H9 (cell line): ENCODE results near the gene TEKT3. TPM values are rescaled to one million over a fixed set of nuclear protein-coding genes. Genes with fewer than 3 reads are reported as not detected.

Source experiments
- DNase-seq: peaks from one replicate; pipeline ENCODE4 v3.0.0-alpha.2; 2017
- H2AFZ ChIP-seq: one replicate; pipeline ENCODE4 v1.6.1; 2013; ENCODE audit warnings: mild to moderate bottlenecking, low read length, control low read depth, moderate library complexity
- H2AK5ac ChIP-seq: 2 replicates; pipeline ENCODE4 v1.6.1; 2013; ENCODE audit warnings: low read length, control low read depth, mixed read lengths; ENCODE audit not compliant: insufficient read length
- H2BK120ac ChIP-seq: one replicate; pipeline ENCODE4 v1.6.1; 2013; ENCODE audit warnings: low read depth, mild to moderate bottlenecking, low read length, control low read depth, inconsistent platforms; ENCODE audit not compliant: poor library complexity, severe bottlenecking
- H2BK12ac ChIP-seq: 2 replicates; pipeline ENCODE4 v1.6.1; 2013; ENCODE audit warnings: low read length, control low read depth, mixed read lengths, low read depth; ENCODE audit not compliant: insufficient read length
- H2BK15ac ChIP-seq: 2 replicates; pipeline ENCODE4 v1.6.1; 2013; ENCODE audit warnings: low read depth, low read length, control low read depth
- H2BK20ac ChIP-seq: one replicate; pipeline ENCODE4 v1.6.1; 2013; ENCODE audit warnings: low read depth, mild to moderate bottlenecking, low read length, control low read depth, inconsistent platforms; ENCODE audit not compliant: poor library complexity, severe bottlenecking
- H2BK5ac ChIP-seq: 2 replicates; pipeline ENCODE4 v1.6.1; 2013; ENCODE audit warnings: low read length, control low read depth, mixed read lengths; ENCODE audit not compliant: insufficient read length
- H3K14ac ChIP-seq: 2 replicates; pipeline ENCODE4 v1.6.1; 2013; ENCODE audit warnings: low read length, control low read depth; ENCODE audit not compliant: insufficient read depth
- H3K18ac ChIP-seq: 2 replicates; pipeline ENCODE4 v1.6.1; 2013; ENCODE audit warnings: low read depth, mild to moderate bottlenecking, mixed read lengths, low read length, control low read depth; ENCODE audit not compliant: insufficient read length
- H3K23ac ChIP-seq: 2 replicates; pipeline ENCODE4 v1.6.1; 2013; ENCODE audit warnings: low read length, control low read depth, mixed read lengths, low read depth; ENCODE audit not compliant: insufficient read length
- H3K23me2 ChIP-seq: 2 replicates; pipeline ENCODE4 v1.6.1; 2013; ENCODE audit warnings: low read depth, mild to moderate bottlenecking, mixed read lengths, low read length, control low read depth; ENCODE audit not compliant: insufficient read length, poor library complexity, severe bottlenecking
- H3K27ac ChIP-seq: 2 replicates; pipeline ENCODE4 v1.5.1; 2013; ENCODE audit warnings: low read length, control low read depth, mixed read lengths, low read depth; ENCODE audit not compliant: insufficient read length
- H3K27me3 ChIP-seq: 2 replicates; pipeline ENCODE4 v1.6.1; 2013; ENCODE audit warnings: low read length, control low read depth, inconsistent platforms; ENCODE audit not compliant: insufficient read depth
- H3K4ac ChIP-seq: 2 replicates; pipeline ENCODE4 v1.6.1; 2013; ENCODE audit warnings: low read depth, mild to moderate bottlenecking, control low read depth, inconsistent platforms, low read length, moderate library complexity
- H3K4me1 ChIP-seq: 2 replicates; pipeline ENCODE4 v1.6.1; 2013; ENCODE audit warnings: low read length, control low read depth, inconsistent platforms; ENCODE audit not compliant: insufficient read depth
- H3K4me2 ChIP-seq: 2 replicates; pipeline ENCODE4 v1.6.1; 2013; ENCODE audit warnings: low read length, control low read depth, mixed read lengths; ENCODE audit not compliant: insufficient read length, insufficient read depth
- H3K56ac ChIP-seq: 2 replicates; pipeline ENCODE4 v1.6.1; 2013; ENCODE audit warnings: low read depth, mild to moderate bottlenecking, mixed read lengths, low read length, control low read depth; ENCODE audit not compliant: insufficient read length
- H3K79me1 ChIP-seq: 2 replicates; pipeline ENCODE4 v1.6.1; 2013; ENCODE audit warnings: low read depth, mild to moderate bottlenecking, moderate library complexity, low read length, control low read depth, inconsistent platforms; ENCODE audit not compliant: insufficient read depth, poor library complexity, severe bottlenecking
- H3K79me2 ChIP-seq: 2 replicates; pipeline ENCODE4 v1.6.1; 2013; ENCODE audit warnings: low read length, control low read depth, inconsistent platforms; ENCODE audit not compliant: insufficient read depth
- H3K9ac ChIP-seq: 2 replicates; pipeline ENCODE4 v1.6.1; 2013; ENCODE audit warnings: low read length, control low read depth, mixed read lengths; ENCODE audit not compliant: insufficient read length; ENCODE audit errors: extremely low read depth
- H3K9me3 ChIP-seq: one replicate; pipeline ENCODE4 v1.6.1; 2013; ENCODE audit warnings: low read depth, low read length, inconsistent platforms; ENCODE audit not compliant: control insufficient read depth
- H3T11ph ChIP-seq: one replicate; pipeline ENCODE4 v1.6.1; 2013; ENCODE audit warnings: mild to moderate bottlenecking, low read length, control low read depth, inconsistent platforms
- H4K20me1 ChIP-seq: one replicate; pipeline ENCODE4 v1.6.1; 2013; ENCODE audit not compliant: control insufficient read depth, insufficient read length, insufficient read depth
- H4K5ac ChIP-seq: 2 replicates; pipeline ENCODE4 v1.6.1; 2013; ENCODE audit warnings: low read depth, mild to moderate bottlenecking, mixed read lengths, low read length, control low read depth; ENCODE audit not compliant: insufficient read length
- H4K8ac ChIP-seq: replicated peaks from 2 replicates; pipeline ENCODE4 v1.6.1; 2013; ENCODE audit warnings: low read length, control low read depth, mixed read lengths, low read depth; ENCODE audit not compliant: insufficient read length
- H4K91ac ChIP-seq: 2 replicates; pipeline ENCODE4 v1.6.1; 2013; ENCODE audit warnings: low read depth, mild to moderate bottlenecking, moderate library complexity, mixed read lengths, low read length, control low read depth; ENCODE audit not compliant: insufficient read length
- H3K27ac Mint-ChIP-seq, 3 experiments: 2 replicates in 2 of 3; 3 replicates in 1 of 3; pipeline ENCODE4 v1.8.0; 2020 to 2021; ENCODE audit warnings: mixed read lengths in 3 of 3, mild to moderate bottlenecking in 1 of 3, moderate library complexity in 1 of 3
- H3K27me3 Mint-ChIP-seq: 2 replicates; pipeline ENCODE4 v1.8.0; 2021; ENCODE audit warnings: low read depth, mild to moderate bottlenecking, moderate library complexity, mixed read lengths
- H3K36me3 Mint-ChIP-seq, 3 experiments: 2 replicates in 2 of 3; 3 replicates in 1 of 3; pipeline ENCODE4 v1.8.0; 2020 to 2021; ENCODE audit warnings: low read depth in 3 of 3, mixed read lengths in 3 of 3; ENCODE audit not compliant: insufficient read depth in 1 of 3
- H3K4me1 Mint-ChIP-seq, 2 experiments: 2 replicates each; pipeline ENCODE4 v1.8.0; 2020; ENCODE audit warnings: mixed read lengths in 2 of 2
- H3K4me3 Mint-ChIP-seq, 2 experiments: 2 replicates in 1 of 2; 3 replicates in 1 of 2; pipeline ENCODE4 v1.8.0; 2020 to 2021; ENCODE audit warnings: mild to moderate bottlenecking in 2 of 2, mixed read lengths in 2 of 2, moderate library complexity in 1 of 2
- H3K9me3 Mint-ChIP-seq, 2 experiments: 2 replicates in 1 of 2; 3 replicates in 1 of 2; pipeline ENCODE4 v1.8.0; 2020; ENCODE audit warnings: mild to moderate bottlenecking in 2 of 2, mixed read lengths in 2 of 2, moderate library complexity in 1 of 2
- CTCF ChIP-seq: fragments of 200-600 bp; sonication (generic); conservative IDR thresholded peaks from 3 replicates; pipeline ENCODE4 v1.8.0; 2021; ENCODE audit warnings: antibody characterized with exemption, mild to moderate bottlenecking
- WGBS: extraction: QIAGEN DNeasy Blood & Tissue Kit; methylation state at CpG from one replicate; pipeline ENCODE4 v1.1.7; 2013; ENCODE audit warnings: missing lambda C conversion rate, low lambda C conversion rate, mixed read lengths; ENCODE audit not compliant: insufficient read length; ENCODE audit errors: extremely low coverage; 5-methylcytosine and 5-hydroxymethylcytosine counted together
- total RNA-seq: library from RNA; stranded (reverse); gene quantifications from 2 replicates; pipeline ENCODE4 v1.2.1, GENCODE V29; 2021

The TEKT3 gene
- total RNA-seq, 1 experiment from 2014 or later, result 0.42 TPM

GRCh38 chr17:15262291-15263205 is 78.8 kb downstream of the TEKT3 start:
- H2AK5ac ChIP-seq, result no peak overlapping the region
- no peak overlapping the region for H2BK20ac ChIP-seq
- H2AFZ ChIP-seq, result no peak overlapping the region
- H3K18ac ChIP-seq, result no peak overlapping the region
- no peak overlapping the region for H2BK12ac ChIP-seq
- Mint-ChIP-seq H3K36me3 (no peaks in the 10 kb centered on the region; a peak in 1 of 7 replicates), H3K4me1 (peaks cover 22% of the 10 kb centered on the region in 2 experiments), H3K27me3 (peaks cover 100% of the 10 kb centered on the region), H3K9me3 (no peaks in the 10 kb centered on the region; a peak in 1 of 5 replicates), H3K4me3 (peak overlapping the region; percentile 82 to 90), H3K27ac (no peak overlapping the region; a peak in 1 of 7 replicates)
- H3K4me2 ChIP-seq, result peak overlapping the region; percentile 71
- no peak overlapping the region for H3K56ac ChIP-seq
- H4K8ac ChIP-seq, result no peak overlapping the region
- no peak overlapping the region for H3K9ac ChIP-seq
- no peaks in the 10 kb centered on the region for H3K79me2 ChIP-seq
- no peaks in the 10 kb centered on the region for H3K4me1 ChIP-seq
- TF ChIP-seq CTCF, result no peak
- no peak overlapping the region for H4K5ac ChIP-seq
- H3K23me2 ChIP-seq, result peaks cover 25% of the 10 kb centered on the region
- peak; percentile 89 for DNase-seq
- H2BK5ac ChIP-seq, result no peak overlapping the region
- H3K27me3 ChIP-seq, result peaks cover 50% of the 10 kb centered on the region
- H2BK15ac ChIP-seq, result no peak overlapping the region
- no peak overlapping the region for H2BK120ac ChIP-seq
- no peak overlapping the region for H3K23ac ChIP-seq
- no peaks in the 10 kb centered on the region for H3K79me1 ChIP-seq
- no peak overlapping the region for H3K14ac ChIP-seq
- H4K91ac ChIP-seq, result no peak overlapping the region
- no peak overlapping the region for H3T11ph ChIP-seq
- no peaks in the 10 kb centered on the region for H3K9me3 ChIP-seq
- H4K20me1 ChIP-seq, result no peaks in the 10 kb centered on the region
- H3K27ac ChIP-seq, result no peak overlapping the region
- no peak overlapping the region for H3K4ac ChIP-seq
- no CpG with 5 or more reads among the region's 60 CpGs for WGBS
